GM12878 (cell line): ENCODE data around the gene SHISA7. TPM values are rescaled to one million over a fixed set of nuclear protein-coding genes. Genes with fewer than 3 reads are reported as not detected.

ENCODE experiments used
- EZH2 ChIP-seq: IDR thresholded peaks from 2 replicates; pipeline ENCODE4 v1.6.1; 2012; ENCODE audit warnings: low read depth, mild to moderate bottlenecking, control low read depth, inconsistent platforms, low read length, borderline replicate concordance; ENCODE audit not compliant: control insufficient read depth
- HDAC2 ChIP-seq: fragments of 200-600 bp; sonication (generic); IDR thresholded peaks from 2 replicates; pipeline ENCODE4 v1.6.1; 2017
- IKZF2 ChIP-seq, 2 experiments: fragments of 450-650 bp; IDR thresholded peaks; 2 replicates each; pipeline ENCODE4 v1.6.1; 2017; ENCODE audit warnings: mild to moderate bottlenecking in 2 of 2, moderate library complexity in 2 of 2
- JUND ChIP-seq: IDR thresholded peaks from 2 replicates; pipeline ENCODE4 v1.6.1; 2012; ENCODE audit warnings: low read depth, mild to moderate bottlenecking, low read length, improper control_type of control experiment, moderate library complexity
- MTA2 ChIP-seq: fragments of 450-650 bp; IDR thresholded peaks from 2 replicates; pipeline ENCODE4 v1.6.1; 2016; ENCODE audit warnings: low read depth, mild to moderate bottlenecking, moderate library complexity
- MTA3 ChIP-seq: IDR thresholded peaks from 2 replicates; pipeline ENCODE4 v1.6.1; 2012; ENCODE audit warnings: low read length, inconsistent platforms, borderline replicate concordance
- NFXL1 ChIP-seq: fragments of 450-650 bp; IDR thresholded peaks from 2 replicates; pipeline ENCODE4 v1.6.1; 2017; ENCODE audit warnings: antibody characterized with exemption, mild to moderate bottlenecking, borderline replicate concordance
- NKRF ChIP-seq: fragments of 450-650 bp; conservative IDR thresholded peaks from 2 replicates; pipeline ENCODE4 v1.6.1; 2017; ENCODE audit warnings: mild to moderate bottlenecking, moderate library complexity
- PRDM15 ChIP-seq: fragments of 450-650 bp; formaldehyde crosslinking; IDR thresholded peaks from 2 replicates; pipeline ENCODE4 v1.4.0; 2020; ENCODE audit warnings: mild to moderate bottlenecking, moderate library complexity
- RUNX3 ChIP-seq: IDR thresholded peaks from 2 replicates; pipeline ENCODE4 v1.6.1; 2012; ENCODE audit warnings: low read length, inconsistent platforms
- SUPT20H ChIP-seq: IDR thresholded peaks from 2 replicates; pipeline ENCODE4 v1.6.1; 2011; ENCODE audit warnings: low read depth, mild to moderate bottlenecking, low read length, moderate library complexity, borderline replicate concordance; ENCODE audit not compliant: control insufficient read depth
- WRNIP1 ChIP-seq: IDR thresholded peaks from 2 replicates; pipeline ENCODE4 v1.6.1; 2011; ENCODE audit warnings: low read depth, low read length, improper control_type of control experiment, borderline replicate concordance
- ZZZ3 ChIP-seq: IDR thresholded peaks from 2 replicates; pipeline ENCODE4 v1.6.1; 2011; ENCODE audit warnings: low read depth; ENCODE audit not compliant: control insufficient read depth, insufficient read length
- polyA plus RNA-seq, 11 experiments: library from polyadenylated mRNA; depleted of rRNA in 4 of 11; unstranded in 6 of 11; stranded (reverse) in 5 of 11; fragments of >200 nt; fragmentation: Nextera tagmentation in 4 of 11; fragmentation: Illumina TruSeq in 1 of 11; extraction: Ambion mirVana in 4 of 11; extraction: Trizol in 1 of 11; gene quantifications; 1 replicate in 1 of 11; 2 replicates in 10 of 11; pipeline versions ENCODE4 v1.2.1 to v1.2.3, GENCODE V29; 2011 to 2016; ENCODE audit warnings: inconsistent platforms in 2 of 11, missing spikeins in 2 of 11, low read depth in 1 of 11
- total RNA-seq, 4 experiments: library from RNA; depleted of rRNA in 3 of 4; stranded (reverse); fragments of >200 nt in 3 of 4; fragmentation: Illumina TruSeq in 1 of 4; extraction: Trizol in 1 of 4; gene quantifications; 2 replicates each; pipeline versions ENCODE4 v1.2.1 to v1.2.3, GENCODE V29; 2013 to 2021
- TF ChIP-seq, protein P1 (sequence below): IDR thresholded peaks from 2 replicates; pipeline ENCODE4 v1.6.1; 2011; ENCODE audit warnings: low read depth, low read length, improper control_type of control experiment, borderline replicate concordance
- TF ChIP-seq, protein P2 (sequence below): IDR thresholded peaks from 2 replicates; pipeline ENCODE4 v1.6.1; 2012; ENCODE audit warnings: improper control_type of control experiment, low read depth, low read length; ENCODE audit not compliant: insufficient replicate concordance

SHISA7 gene
- total and polyA plus RNA-seq, 10 of the 15 experiments (the other 5 are each of a cell fraction or from before 2014, with no cell fraction given): 0.03 TPM; not detected in 9

DNA sequence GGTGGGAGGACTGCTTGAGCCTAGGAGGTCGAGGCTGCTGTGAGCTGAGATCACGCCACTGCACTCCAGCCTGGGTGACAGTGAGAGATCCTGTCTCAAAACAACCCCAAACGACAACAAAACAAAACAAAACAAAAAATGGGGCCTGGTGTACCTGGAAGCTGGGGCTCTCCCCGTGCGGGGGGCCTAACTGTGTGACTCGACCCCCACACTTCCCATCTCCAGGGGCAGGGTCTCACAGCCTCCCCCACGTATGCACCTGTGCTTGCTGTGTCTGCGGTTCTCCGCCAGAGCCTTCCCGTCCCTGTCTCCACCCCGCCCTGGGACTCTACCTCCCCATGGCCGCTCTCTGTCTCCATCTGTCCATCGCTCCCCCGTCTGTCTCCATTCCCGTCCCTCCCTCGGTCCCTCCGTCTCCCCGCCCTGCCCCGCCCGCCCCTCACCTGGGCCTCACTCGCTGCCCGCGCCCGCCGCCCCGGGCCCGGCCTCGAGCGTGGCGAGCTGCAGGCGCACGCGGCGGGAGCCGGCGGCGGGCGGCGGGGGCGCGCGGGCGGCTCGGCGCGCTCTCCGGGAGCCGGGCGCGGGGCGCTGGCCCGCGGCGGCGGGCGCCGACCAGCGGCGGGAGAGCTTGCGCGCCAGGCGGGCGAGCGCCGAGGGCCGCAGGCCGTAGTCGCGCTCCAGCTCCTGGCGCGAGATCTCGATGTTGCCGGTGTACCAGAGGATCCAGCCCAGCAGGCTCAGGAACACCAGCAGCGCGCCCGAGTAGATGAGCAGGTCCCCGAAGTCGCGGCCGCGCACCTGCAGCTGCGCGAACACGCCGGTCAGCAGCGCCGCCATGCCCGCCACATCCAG lies 59.6 kb downstream of the SHISA7 start (continued):
- TF ChIP-seq SUPT20H: no peak
- TF ChIP-seq PRDM15 (CRISPR knock-in tag): no peak
- peak; percentile 35; the same call in 1 of the 2 replicates for TF ChIP-seq NKRF
- TF ChIP-seq EZH2: no peak
- TF ChIP-seq, protein P1, sequence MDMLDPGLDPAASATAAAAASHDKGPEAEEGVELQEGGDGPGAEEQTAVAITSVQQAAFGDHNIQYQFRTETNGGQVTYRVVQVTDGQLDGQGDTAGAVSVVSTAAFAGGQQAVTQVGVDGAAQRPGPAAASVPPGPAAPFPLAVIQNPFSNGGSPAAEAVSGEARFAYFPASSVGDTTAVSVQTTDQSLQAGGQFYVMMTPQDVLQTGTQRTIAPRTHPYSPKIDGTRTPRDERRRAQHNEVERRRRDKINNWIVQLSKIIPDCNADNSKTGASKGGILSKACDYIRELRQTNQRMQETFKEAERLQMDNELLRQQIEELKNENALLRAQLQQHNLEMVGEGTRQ: no peak
- no peak for TF ChIP-seq WRNIP1
- TF ChIP-seq NFXL1: no peak
- no peak for TF ChIP-seq ZZZ3
- no peak for TF ChIP-seq HDAC2
- TF ChIP-seq JUND: no peak
- TF ChIP-seq, protein P2, sequence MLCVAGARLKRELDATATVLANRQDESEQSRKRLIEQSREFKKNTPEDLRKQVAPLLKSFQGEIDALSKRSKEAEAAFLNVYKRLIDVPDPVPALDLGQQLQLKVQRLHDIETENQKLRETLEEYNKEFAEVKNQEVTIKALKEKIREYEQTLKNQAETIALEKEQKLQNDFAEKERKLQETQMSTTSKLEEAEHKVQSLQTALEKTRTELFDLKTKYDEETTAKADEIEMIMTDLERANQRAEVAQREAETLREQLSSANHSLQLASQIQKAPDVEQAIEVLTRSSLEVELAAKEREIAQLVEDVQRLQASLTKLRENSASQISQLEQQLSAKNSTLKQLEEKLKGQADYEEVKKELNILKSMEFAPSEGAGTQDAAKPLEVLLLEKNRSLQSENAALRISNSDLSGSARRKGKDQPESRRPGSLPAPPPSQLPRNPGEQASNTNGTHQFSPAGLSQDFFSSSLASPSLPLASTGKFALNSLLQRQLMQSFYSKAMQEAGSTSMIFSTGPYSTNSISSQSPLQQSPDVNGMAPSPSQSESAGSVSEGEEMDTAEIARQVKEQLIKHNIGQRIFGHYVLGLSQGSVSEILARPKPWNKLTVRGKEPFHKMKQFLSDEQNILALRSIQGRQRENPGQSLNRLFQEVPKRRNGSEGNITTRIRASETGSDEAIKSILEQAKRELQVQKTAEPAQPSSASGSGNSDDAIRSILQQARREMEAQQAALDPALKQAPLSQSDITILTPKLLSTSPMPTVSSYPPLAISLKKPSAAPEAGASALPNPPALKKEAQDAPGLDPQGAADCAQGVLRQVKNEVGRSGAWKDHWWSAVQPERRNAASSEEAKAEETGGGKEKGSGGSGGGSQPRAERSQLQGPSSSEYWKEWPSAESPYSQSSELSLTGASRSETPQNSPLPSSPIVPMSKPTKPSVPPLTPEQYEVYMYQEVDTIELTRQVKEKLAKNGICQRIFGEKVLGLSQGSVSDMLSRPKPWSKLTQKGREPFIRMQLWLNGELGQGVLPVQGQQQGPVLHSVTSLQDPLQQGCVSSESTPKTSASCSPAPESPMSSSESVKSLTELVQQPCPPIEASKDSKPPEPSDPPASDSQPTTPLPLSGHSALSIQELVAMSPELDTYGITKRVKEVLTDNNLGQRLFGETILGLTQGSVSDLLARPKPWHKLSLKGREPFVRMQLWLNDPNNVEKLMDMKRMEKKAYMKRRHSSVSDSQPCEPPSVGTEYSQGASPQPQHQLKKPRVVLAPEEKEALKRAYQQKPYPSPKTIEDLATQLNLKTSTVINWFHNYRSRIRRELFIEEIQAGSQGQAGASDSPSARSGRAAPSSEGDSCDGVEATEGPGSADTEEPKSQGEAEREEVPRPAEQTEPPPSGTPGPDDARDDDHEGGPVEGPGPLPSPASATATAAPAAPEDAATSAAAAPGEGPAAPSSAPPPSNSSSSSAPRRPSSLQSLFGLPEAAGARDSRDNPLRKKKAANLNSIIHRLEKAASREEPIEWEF: no peak
- no peak for TF ChIP-seq RUNX3
- TF ChIP-seq MTA2: no peak
- no peak for TF ChIP-seq IKZF2 (IDR thresholded peaks at IDR 0.05)
- TF ChIP-seq MTA3: no peak
